HS-27A (cell line): ENCODE measurements around the gene ZNF768.
"Not testable (repeated sequence)": the region's sequence is repeated elsewhere in the genome, so short reads cannot be mapped to it uniquely, and the experiment has no call there.

ENCODE experiments used
- DNase-seq: peaks from one replicate; pipeline ENCODE4 v3.0.0-alpha.2; 2012; ENCODE audit warnings: low read depth, missing footprints

The ZNF768 gene

DNA sequence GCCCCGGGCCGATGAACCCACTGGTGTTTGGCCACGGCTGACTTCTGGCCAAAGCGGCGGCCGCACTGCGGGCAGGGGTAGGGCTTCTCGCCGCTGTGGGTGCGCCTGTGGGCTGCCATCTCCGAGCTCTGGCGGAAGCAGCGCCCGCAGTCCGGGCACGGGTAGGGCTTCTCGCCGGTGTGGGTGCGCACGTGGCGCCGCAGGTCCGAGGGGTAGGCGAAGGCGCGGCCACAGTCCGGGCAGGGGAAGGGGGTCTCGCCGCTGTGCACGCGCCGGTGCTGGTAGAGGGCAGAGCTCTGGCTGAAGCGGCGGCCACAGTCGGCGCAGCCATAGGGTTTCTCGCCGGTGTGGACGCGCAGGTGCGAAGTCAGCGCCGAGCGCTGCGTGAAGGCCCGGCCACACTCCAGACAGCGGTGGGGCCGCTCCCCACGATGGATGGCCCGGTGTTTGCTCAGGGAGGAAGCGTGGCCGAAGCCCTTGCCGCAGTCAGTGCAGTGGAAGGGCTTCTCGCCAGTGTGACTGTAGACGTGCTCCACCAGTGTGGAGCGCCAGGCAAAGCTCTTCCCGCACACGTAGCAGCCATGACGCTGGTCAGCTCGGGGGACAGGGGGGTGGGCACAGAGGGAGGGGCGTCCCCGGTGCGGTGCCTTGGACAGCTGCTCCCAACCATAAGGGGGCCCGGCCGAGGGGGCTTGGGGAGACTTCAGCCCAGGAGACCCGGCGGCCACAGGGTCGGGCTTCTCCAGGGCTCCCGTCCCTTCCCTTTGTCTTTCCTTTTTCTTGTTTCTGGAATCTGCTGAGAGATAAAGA is 29.2 kb upstream of the ZNF768 start:
- no peak for DNase-seq

DNA sequence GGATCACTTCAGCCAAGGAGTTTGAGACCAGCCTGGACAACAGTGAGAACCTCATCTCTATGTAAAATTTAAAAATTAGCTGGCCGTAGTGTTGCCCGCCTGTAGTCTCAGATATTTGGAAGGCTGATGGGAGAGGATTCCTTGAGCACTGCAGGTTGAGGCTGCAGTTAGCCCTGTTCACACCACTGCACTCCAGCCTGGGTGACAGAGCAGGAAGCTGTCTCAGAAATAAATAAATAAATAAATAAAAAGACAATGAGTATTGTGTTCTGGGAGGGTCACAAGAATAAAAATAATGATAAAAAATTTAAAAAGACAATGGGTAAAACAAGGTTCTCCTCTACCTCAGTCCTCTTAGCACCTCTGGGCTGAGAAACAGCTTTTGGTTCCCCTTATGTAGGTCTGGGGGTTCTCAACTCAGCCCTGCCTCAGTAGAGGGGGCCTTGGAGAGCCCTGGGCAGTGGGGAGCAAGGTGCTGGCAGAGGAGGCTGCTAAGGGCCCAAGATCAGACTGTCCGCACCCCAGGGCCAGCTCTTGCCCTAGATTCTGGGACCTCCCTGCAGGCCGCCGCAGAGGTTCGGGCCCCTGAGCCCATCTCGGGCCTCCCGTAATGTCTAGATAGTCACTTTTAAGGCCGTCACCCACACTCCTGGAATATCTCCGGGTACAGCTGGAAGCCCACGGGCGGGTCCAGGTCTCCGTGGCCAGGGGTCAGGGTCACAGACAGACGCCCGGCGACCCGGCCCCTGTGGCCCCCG is 28.4 kb upstream of the ZNF768 start:
- DNase-seq = no peak

DNA sequence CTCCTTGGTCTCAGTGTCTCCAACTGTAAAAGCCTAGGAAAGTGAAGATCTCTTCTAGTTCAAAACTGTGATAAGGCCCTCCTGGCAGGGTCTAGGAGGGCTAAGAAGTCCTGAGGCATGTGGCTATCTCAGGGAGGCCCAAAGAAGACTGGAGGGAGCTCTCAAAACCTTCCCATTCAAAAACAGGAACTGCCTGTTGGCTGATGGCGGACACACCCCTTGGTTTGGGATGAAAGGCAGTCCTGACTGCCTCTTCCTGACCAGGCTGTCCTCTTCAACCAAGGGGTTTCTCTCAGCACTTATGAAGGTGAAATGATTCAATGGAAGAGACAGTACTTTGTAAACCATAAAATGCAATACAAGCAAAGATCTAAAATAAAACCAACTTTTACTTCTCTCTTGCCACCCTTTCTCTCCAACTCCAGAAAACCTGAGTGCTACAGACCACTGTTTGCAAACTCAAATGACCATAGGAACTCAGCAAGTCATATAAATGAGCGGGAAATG is 27.1 kb upstream of the ZNF768 start:
- no peak for DNase-seq

DNA sequence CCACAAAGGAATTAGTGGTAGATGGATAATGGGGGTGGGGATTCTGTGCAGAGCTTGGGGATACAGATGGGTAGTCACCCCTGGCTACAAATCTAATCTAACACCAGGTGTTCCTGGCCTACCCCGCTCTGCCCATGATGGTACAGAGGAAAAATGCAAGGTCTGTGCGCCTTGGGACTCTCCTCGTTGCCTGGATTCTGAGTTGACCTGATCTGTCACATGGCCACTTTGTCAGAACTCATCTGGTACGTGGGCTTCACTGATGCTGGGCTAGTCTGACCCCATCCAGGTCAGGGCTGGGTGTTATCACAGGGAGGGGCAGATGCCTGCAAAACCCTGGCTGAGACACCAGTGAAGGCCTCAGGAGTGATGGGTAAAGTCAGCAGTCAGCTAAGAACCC is 26.6 kb upstream of the ZNF768 start:
- no peak for DNase-seq

DNA sequence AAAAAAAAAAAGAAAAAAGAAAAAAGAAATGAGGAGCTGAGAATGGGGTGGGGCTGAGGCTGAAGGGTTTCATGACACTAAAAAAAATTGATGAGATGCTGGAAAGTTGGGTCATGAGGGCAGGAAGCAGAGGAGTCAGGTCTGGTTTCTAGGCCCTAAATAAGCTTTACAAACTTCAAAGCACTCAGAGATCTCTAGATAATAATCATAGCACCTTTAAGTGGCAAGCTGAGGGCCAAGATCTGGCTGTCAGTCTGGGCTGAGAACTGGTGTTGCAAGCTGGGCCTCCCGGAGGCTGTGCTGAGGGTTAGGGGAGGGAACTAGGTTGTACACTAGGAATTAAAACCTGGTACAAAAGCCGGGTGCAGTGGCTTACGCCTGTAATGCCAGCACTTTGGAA is 25.4 kb upstream of the ZNF768 start:
- no peak for DNase-seq

DNA sequence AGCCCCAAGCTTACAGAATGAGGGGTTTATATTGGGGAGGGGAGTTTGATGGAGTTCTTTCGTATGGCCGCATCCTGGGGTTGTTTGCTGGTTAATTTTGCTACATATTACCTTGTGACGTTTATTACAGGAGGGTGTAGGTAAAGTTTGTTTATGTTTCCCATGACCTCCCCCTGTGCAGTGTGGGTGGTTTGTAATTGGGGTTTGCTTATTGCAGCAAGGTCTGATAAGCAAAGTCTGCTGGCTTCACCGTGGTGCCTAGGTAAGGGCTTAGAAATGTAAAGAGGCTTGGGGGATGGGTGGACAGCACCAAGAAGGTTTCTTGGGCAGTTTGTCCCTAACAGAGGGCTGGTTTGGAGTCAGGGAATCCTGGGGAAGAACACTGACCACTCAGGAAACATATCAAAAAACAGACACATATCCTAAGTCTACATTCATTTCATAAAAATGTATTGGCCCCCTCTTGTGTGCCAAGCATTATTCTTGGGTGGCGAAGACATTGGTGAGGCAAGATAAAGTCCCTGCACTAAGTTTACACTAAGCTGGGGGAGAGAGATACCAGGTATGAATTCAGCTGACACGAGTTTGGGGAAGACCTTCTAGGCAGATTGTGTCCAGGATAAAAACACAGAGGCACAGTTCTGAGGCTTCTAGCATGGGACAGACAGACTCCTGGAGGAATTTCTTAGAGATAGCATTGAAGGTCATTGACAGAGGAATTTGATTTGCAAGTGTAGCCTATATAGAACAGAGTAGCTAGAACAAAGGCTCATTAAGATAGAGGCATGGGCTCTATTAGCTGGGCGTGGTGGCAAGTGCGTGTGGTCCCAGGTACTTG is 22.3 kb upstream of the ZNF768 start:
- no peak for DNase-seq

DNA sequence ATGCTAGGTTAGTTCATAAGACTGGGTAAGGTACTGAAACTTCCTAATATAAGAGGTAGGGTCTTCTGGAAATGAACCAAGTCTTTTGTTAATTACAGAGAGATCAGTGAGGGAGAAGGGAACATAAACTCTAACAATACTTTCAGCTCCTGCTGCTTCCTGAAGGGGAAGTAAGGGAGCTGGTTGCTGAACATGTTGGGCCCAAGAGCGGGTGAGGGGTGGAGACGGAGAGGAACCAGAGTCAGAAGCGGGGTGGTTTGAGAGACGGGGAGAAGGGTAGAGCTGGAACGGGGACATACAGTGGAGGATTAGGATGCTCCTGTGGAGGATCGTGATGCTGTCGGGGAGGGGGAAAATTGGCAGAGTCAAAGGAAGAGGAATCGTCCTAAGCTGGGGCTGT is 19.7 kb upstream of the ZNF768 start:
- no peak for DNase-seq

DNA sequence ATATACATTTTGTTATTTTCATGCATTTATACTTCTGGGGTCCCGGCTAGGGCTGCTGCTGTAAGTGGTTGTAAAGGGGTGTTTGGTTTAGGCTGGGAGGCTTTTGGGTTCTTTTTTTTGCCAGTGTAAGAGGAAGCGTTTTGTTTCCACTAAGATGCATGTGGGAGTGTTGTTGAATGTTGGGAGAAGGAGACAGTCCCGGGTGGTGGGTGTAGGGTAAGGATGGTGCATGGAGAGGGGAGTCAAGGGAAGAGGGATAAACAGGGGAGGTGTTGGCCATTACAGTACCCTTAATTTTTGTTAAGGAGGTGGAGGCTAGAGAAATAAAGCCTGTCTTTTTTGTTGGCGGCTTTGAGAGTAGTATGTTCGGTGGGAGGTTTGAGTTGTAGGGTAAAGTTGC is 16.7 kb upstream of the ZNF768 start:
- DNase-seq = no peak

DNA sequence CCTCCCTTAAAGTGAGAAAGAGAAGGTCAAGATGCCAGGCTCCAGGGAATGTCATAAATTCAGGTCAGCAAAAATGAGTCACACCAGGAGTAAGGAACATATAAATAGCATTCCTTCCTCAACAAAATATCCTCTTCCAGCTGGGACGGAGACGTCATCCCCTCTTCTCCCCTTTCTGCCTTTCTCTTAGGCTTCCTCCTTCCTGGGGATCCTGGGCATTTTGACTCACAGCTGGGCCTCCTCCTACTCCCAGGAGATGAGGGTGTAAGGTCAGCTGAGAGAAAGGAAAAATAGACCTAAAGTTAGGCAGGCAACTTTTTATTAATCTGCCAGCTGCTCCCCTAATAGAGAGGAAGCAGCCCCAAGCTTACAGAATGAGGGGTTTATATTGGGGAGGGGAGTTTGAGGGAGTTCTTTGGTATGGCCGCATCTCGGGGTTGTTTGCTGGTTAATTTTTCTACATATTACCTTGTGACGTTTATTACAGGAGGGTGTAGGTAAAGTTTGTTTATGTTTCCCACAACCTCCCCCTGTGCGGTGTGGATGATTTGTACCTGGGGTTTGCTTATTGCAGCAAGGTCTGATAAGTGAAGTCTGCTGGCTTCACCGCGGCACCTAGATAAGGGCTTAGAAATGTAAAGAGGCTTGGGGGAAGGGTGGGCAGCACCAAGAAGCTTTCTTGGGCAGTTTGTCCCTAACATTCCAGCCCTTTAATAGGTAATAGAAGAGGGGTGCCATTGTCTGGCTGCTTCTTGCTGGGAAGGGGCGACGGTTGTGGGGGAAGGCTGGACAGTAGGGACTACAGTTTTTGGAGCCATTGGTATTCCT is 15.3 kb upstream of the ZNF768 start:
- DNase-seq = no peak

DNA sequence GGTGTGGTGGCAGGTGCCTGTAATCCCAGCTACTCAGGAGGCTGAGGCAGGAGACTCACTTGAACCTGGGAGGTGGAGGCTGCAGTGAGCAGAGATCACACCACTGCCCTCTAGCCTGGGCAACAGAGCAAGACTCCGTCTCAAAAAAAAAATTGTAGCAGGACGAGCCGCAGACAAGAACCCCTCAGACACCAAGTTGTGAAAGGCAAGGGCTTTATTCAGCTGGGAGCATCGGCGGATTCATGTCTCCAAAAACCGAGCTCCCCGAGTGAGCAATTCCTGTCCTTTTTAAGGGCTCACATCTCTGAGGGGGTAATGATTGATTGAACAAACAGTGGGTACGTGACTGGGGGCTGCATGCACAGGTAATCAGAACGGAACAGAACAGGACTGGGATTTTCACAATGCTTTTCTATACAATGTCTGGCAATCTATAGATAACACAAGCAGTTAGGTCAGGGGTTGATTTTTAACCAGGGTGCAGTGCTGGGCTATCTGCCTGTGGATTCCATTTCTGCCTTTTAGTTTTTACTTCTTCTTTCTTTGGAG is 14.6 kb upstream of the ZNF768 start:
- DNase-seq = not testable (repeated sequence)

DNA sequence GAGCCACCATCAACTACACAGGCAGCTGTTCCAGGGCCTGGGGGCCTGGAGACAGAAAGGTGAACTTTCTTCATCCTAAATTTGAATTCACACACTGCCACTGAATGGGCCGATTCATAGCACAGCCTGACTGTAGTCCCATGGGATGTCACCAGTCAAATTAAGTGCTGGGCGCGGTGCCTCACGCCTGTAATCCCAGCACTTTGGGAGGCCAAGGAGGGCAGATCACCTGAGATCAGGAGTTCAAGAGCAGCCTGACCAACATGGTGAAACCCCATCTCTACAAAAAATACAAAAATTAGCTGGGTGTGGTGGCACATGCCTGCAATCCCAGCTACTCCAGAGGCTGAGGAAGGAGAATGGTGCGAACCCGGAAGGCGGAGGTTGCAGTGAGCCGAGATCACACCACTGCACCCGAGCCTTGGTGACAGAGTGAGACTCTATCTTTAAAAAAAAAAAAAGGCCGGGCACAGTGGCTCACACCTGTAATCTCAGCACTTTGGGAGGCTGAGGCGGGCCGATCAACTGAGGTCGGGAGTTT is 13.7 kb upstream of the ZNF768 start:
- not testable (repeated sequence) for DNase-seq

DNA sequence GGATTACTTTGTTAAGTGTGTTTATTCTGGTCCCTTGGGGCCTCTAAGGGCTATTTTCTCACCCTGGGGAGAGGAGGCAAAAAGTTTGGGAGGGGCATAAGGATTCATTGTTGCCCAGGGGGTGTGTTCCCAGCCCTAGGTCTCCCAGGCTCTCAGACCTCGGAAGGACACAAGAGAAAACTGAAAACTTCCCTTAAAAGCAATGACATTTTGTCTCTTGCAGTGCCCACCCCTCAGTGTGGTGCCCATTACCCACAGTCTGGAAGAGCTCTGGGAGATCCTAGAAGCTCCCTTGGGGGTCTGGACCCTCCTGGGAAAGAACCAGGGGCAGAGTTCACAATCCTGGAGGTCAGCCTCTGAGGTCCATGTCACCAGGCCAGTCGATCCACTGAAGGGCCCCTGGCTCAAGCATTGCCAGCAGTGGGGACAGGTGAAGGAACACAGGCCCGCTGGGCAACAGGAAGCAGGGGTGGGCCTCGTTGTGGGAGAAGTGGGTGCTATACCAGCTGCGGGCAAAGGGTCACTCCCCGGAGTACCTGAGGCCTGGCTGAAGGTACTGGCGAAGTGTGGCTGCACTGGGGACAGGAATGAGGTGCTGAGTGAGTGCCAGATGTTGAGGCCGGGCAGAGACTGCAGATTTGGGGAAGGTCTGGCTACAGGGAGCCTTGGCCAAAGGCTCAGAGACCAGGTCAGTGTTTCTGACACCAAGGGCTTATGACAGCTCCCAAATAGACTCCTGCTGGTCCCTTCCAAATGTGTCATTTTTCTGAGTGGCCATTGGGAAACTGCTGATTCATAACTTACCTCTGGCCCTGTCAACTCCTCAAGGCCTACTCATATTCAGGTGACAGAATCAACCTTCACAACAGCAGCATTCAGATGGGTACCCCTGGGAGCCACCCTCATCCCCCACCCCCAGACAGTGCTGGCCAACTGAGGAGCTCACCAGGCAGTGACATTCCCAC is 12.9 kb upstream of the ZNF768 start:
- DNase-seq = no peak

DNA sequence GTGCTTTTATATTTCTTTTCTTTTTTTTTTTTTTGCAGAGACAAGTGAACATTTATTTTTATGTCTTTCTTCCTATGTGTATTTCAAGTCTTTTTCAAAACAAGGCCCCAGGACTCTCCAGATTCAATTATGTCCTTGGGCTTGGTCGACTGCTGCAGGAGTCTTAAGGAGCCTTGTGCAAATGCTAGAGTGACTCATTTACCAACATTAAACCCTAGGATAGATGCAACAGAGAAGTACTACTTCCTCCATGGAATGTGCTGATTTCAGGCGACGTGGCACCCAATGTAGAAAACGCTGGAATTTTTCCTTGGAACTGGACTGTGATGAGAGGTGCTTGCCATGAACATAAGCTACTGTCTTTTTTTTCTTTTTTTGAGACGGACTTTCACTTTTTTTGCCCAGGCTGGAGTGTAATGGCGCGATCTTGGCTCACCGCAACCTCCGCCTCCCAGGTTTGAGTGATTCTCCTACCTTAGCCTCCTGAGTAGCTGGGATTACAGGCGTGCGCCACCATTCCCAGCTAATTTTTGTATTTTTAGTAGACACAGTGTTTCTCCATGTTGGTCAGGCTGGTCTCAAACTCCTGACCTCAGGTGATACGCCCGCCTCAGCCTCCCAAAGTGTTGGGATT is 10.1 kb upstream of the ZNF768 start:
- not testable (repeated sequence) for DNase-seq

DNA sequence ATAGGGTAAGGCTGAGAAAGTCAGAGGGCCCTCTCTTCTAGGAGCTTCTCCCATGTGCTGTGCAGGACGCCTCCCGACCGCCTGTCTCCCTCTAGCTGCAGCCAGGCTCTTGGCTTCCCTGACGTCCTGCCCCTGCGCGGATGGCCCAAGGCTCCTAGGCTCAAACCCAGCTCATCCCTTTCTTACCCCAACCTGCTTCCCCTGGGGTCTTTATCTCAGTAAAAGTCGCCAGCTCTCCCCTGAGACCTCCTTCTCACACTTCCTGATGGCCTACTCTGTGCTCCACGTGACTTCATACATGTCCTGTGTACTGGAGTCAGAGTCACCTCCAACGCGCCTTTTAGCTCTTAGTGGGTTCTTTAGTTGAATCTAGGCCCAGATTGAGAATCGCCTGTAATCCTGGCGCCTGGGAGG is 9.4 kb upstream of the ZNF768 start:
- no peak for DNase-seq

DNA sequence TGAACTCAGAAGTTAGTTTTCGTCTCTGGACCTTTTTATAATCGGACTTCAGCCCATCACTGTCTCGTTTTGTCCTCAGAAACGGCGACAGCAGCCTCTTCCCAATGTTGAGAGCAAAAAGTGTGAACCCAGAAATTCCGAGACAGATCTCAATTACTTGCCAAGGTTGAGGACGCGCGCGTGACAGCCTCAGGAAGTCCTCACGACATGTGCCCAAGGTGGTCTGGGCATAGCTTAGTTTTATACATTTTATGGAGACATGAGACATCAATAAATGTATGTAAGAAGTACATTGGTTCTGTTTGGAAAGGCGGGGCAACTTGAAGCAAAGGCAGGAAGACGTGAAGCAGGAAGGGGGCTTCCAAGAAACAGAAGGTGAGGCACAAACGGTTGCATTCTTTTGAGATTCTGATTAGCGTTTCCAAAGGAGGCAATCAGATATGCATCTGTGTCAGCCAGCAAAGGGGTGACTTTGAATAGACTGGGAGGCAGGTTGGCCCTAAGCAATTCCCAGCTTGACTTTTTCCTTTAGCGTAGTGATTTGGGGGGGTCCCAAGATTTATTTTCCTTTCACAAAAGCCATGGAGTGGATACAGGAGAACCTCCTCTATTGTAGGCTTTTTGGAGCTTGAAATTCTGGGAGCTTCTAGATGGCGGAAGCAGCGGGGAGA is 8.9 kb upstream of the ZNF768 start:
- no peak for DNase-seq

DNA sequence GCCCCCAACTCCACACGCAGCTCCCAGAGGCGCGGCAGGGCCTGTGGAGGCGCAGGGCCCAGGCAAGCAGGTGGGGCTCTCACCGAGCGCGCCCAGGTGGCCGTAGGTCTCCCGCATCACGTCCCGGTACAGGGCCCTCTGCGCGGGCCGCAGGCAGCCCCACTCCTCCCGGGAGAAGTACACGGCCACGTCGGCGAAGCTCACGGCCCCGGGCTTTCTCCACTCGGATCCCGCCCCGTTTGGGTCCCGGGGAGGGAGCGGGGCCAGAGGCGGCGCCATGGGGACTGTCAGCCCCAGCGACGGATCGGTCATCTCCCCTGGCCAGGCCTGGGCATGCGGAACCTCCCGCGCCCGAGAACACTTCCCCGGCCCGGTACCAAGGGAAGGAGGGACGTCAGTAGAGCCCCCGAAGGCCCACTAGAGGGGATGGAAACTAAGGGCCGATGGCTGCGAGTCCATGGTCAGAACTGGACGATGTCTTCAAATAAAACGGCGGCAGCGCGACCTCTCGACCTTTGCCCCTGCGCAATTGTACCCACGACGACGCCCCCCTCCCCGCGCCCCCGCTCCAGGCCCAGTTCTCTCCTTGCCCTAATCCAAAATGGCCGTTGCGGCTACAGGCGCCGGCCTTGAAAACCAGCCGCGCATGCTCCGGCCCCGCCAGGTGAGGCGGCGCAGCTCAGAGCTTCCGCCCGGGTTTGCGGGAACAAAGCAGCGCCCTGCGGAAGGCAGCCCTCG is 8.2 kb upstream of the ZNF768 start, which contains the start of gene ZNF747:
Gene ZNF747 (minus strand): TSS at position 491 of the 738 bp plus-strand sequence. CDS start 179 bp downstream, at position 312.
- peak; percentile 61 for DNase-seq

DNA sequence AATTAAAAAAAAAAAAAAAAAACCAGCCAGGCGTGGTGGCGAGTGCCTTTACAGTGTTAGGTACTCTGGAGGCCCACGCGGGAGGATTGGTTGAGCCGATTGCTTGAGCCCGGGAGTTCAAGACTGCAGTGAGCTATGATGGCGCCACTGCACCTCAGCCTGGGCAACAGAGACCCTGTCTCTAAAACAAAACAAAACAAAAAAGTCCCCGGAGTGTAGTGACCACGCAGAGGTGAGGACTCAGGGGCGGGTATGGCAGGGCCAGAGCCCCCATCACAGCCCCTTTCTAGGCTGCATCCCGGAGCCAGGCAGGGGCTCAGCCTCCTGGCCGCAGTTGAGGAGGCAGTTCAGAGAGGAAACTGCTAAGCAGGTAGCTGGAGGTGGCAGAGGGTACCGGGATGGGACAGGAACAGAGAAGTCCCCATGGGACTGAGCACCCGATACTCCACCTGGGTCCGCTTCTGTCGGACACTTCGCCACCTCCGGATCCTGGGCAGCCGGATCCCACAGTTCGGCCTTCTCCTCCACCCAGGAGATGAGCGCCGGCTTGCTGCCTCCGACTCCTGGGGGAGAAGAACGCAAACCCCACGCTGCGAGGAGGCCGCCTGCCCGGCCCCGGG is 7.5 kb upstream of the ZNF768 start:
- no peak for DNase-seq
